Measurements from ENCODE around the gene NECTIN3.

- no peak for TF ChIP-seq CTCF (IDR thresholded peaks at IDR 0.05)
- no peak for TF ChIP-seq EZH2 (IDR thresholded peaks at IDR 0.05; ENCODE audit: borderline replicate concordance, insufficient read depth, low read depth, low read length, poor library complexity, severe bottlenecking)
Measured at GRCh38 chr3:111076732-111077131, 5.1 kb downstream of the NECTIN3 start.
